Daoy (cell line): Measurements from ENCODE around the gene SLC1A7. TPM values are rescaled to one million over a fixed set of nuclear protein-coding genes. Genes with fewer than 3 reads are reported as not detected.
"Not testable (repeated sequence)": the region's sequence is repeated elsewhere in the genome, so short reads cannot be mapped to it uniquely, and the experiment has no call there.

Source experiments
- DNase-seq: peaks from one replicate; pipeline ENCODE4 v3.0.0-alpha.2; 2015; ENCODE audit warnings: low read depth
- total RNA-seq: library from RNA; depleted of rRNA; stranded (reverse); fragments of >200 nt; shearing (Covaris generic); gene quantifications from 2 replicates; pipeline ENCODE4 v1.2.3, GENCODE V29; 2014; rRNA removed

The SLC1A7 gene
- total RNA-seq, result not detected in 2 replicates

DNA sequence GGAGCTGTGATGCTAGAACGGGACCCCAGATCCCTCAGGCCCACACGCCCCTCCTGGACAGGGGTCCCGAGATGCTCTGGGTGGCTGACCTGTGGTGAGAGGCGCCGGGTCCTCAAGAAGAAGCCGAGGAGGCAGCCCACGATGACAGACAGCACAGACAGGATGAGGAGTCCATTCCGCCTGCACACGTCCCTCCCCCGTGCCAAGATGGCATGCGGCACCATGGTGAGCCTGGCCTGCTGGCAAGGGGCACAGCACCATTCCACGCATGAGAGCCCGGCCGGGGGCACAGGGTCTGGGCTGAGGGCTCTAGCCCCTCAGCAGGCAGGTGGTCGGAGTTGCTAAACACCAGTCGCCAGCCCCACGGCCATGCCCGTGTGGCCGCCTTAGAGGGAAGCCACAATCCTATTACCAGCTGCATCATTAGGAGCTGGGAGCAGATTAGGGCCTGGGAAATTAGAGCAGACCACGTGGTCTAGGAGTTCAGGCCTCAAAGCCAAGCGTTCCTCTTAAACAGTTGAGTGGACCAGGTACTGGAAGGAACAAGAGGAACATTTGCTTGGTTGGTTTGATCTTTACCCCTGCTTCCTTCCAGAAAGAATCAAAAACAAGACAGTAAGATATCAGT, at the start of gene SLC1A7:
Gene SLC1A7, minus strand, starts transcription at position 413 of the 628 bp plus-strand sequence. Its CDS starts 189 bp downstream, at position 224.
- DNase-seq, result no peak

GRCh38 chr1:53190210-53190611, 47.8 kb upstream of the SLC1A7 start:
- no peak for DNase-seq

- DNase-seq, result no peak
Observed at GRCh38 chr1:53189061-53189460, 46.6 kb upstream of the SLC1A7 start.

DNA sequence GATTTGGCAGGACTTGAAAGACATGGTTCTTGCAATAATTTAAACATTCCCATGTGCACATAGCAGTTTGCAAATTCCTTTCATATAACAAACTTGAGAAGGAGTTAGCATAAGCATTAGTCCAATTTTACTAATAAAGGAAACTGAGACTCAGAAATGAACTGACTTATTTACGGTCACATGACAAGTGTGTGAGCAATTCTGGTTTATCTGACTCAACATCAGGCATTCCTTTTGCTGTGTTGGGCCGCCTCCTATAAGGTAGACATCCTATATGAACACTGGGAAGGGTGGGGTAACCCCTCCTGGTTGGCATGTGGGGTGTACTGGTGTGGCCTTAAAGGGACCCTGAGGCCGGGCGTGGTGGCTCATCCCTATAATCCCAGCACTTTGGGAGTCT, 45.7 kb upstream of the SLC1A7 start:
- no peak for DNase-seq

- DNase-seq, result no peak
Observed at GRCh38 chr1:53187401-53187800, 45.0 kb upstream of the SLC1A7 start.

DNA sequence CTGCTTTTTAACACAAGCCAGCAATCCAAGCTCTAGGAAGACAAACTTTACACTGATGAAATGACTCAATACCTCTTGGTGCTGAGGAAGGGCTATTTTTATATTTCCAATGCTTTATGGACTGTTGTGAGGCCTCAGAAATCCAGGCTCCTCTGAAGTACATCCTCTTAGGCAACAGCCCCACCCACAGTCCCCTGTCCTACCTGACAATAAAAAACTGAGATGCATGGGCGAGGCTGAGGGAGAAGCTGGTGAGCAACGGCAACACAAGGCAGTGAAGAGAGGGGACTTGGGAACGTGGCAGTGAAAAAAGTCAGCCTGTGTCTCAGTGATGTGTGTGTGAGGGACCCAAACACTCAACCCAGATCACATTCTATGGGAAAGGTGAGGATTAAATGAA, 44.1 kb upstream of the SLC1A7 start:
- no peak for DNase-seq

- DNase-seq, result not testable (repeated sequence)
Observed at GRCh38 chr1:53185955-53186297, 43.5 kb upstream of the SLC1A7 start.

GRCh38 chr1:53183095-53183990, 40.9 kb upstream of the SLC1A7 start:
- no peak for DNase-seq

DNA sequence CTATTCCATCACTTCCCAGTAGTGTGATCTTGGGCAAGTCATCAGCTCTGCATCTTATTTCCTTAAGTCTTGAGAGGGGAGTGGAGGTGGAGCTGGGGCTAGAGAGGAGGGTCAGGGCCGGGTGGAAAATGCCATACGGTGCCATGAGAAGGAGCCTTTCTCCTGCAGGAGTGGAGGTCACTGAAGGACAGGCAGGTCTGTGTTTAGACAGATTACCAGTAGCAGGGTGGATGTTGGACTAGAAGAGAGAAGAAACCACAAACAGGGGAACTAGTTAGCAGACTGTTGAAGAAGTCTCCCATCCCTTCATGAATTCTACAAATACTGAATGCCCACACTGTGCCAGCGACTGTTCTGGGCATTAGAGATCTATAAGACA, 40.3 kb upstream of the SLC1A7 start:
- no peak for DNase-seq

GRCh38 chr1:53182111-53182593, 39.7 kb upstream of the SLC1A7 start:
- DNase-seq, result peak; percentile 81

DNA sequence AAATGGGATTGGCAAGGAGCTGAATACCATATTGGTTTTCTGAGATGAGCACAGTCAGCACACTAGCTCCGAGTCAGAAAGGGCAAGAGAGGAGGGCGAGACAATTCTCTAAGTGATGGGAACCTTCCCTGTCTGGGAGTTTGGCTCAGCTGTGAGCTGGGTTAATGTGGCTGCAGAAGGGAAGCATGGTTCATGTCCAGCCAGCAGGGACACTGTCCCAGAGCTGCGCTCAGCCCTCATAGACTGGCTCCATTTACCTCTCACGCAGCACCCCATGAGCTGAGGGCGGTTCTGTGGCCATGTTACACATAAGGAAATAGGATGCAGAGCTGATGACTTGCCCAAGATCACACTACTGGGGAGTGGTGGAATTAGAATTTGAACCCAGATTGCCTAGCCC, 38.5 kb upstream of the SLC1A7 start:
- no peak for DNase-seq

DNA sequence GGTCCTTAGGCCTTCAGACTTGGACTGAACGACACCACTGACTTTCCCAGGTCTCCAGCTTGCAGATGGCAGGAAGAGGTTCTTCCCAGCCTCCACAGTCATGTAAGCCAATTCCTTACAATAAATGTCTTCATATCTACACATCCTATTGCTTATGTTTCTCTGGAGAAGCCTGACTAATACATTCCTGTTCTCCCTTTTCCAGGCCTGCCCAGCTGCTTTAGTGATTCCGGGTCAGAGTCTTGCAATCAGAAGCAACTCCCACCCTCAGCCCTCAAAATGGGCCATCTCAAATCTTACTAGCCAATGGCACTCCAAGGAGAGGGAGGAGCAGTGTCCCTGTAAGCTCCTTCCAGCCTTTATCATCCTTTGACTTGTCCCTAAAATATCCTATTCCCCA, 37.8 kb upstream of the SLC1A7 start:
- DNase-seq, result no peak

DNA sequence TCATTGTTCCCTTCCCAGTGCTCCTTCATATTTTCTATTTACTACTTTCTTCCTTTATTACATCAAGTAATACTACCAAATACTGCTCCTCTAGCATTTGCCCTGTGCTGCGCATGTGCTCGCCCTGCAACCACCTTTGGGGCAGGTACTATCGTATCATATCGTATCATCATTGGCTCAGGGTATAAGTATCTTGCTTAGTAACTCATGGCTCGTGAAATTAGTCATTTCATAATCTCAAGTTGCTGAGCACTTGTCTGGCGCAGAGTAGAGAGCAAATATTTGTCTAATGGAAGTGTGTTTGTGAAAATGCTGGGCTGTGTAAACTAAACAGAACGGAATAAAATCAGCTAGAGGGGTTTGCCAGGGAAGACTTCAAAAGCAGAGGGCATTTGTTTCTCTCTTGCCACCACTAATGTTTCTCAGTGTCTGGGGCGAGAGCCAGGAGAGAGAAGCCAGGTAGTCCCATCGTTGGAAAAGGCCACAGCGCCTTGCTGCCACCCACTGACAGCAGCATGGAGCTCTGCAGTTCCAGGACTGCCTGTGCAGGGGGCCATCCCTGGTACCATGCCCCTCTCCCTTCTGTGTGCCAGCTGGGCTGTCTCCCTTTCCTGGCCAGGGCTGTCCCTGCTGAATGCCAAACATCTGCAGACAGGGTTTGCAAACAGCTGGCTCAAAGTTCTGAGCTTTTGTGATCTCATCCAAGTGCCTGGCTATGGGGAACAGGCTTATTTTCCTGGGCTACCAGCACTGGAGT, 34.2 kb upstream of the SLC1A7 start:
- no peak for DNase-seq

GRCh38 chr1:53174971-53175913, 32.8 kb upstream of the SLC1A7 start:
- DNase-seq, result peak; percentile 17

GRCh38 chr1:53172426-53173128, 30.1 kb upstream of the SLC1A7 start:
- DNase-seq, result peak; percentile 45

DNA sequence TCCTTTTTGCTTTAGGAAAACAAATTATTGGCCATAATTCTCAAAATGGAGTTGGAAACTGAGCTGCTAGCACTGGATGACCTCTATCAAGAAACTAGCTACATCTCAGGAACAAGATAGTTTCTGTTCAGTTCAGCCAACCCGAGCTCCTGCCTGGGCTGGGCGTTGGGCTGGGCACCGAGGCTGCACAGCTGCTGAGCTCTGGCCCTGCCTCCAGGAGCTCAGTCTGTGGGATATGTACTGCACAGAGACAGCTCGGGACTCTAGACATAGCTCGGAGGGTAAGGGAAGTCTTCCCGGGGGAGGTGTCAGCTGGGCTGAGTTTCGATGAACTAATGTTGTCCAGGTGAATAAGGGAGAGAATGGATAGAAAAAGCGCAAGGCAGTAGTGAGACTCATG, 24.5 kb upstream of the SLC1A7 start:
- DNase-seq, result no peak

GRCh38 chr1:53166366-53166765, 23.9 kb upstream of the SLC1A7 start:
- DNase-seq, result no peak

GRCh38 chr1:53165408-53165961, 23.0 kb upstream of the SLC1A7 start:
- no peak for DNase-seq

- DNase-seq, result no peak
Observed at GRCh38 chr1:53163291-53163768, 20.9 kb upstream of the SLC1A7 start.

DNA sequence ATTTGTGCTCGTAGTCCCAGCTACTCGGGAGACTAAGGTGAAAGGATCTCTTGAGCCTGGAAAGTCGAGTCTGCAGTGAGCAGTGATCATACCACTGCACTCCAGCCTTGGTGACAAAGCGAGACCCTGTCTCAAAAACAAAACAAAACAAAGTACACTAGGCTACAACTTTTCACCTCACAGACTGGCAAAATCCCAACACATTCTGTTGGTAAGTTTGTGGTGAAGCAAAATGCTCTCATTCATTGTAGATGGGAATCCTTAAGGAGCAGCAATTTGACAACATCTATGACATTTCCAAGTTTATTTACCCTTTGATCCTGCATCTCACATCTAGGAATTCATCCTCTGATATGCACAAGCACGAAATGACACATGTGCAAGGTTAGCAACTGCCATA, 20.2 kb upstream of the SLC1A7 start:
- no peak for DNase-seq
